ENCODE data around the gene PIAS4. TPM values are rescaled to one million over a fixed set of nuclear protein-coding genes. Genes with fewer than 3 reads are reported as not detected.

PIAS4 gene
- total RNA-seq, 5 donors from 2014 or later (not counting 1 experiment from before 2014, with no cell fraction given), result 21.8 to 42.6 (median 31.4) TPM

DNA sequence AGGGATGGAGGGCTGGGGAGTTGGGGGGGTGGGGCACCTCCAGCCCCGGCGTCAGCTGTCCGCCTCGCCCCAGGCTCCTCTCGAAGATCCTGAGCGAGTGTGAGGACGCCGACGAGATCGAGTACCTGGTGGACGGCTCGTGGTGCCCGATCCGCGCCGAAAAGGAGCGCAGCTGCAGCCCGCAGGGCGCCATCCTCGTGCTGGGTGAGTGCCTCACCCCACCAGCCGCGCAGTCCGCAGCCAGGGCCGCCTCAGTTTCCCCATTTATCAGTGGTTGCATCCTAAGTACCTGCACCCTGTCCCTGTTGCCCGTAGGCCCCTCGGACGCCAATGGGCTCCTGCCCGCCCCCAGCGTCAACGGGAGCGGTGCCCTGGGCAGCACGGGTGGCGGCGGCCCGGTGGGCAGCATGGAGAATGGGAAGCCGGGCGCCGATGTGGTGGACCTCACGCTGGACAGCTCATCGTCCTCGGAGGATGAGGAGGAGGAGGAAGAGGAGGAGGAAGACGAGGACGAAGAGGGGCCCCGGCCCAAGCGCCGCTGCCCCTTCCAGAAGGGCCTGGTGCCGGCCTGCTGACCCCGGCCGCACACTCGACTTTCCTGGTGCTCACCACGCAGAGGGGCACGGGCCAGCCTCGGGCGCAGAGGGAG, 29.9 kb downstream of the PIAS4 start:
- H3K27me3 ChIP-seq (replicated peaks in 1 of 2; ENCODE audit: control insufficient read depth in 2 of 2, extremely low read depth in 1 of 2, insufficient read depth in 2 of 2, low read length in 1 of 2), result no peaks in the 10 kb centered on the region
- Mint-ChIP-seq H3K9me3 (no peaks in the 10 kb centered on the region), H3K27ac (no peak overlapping the region), H3K36me3 (no peaks in the 10 kb centered on the region), H3K27me3 (no peaks in the 10 kb centered on the region), H3K4me1 (no peaks in the 10 kb centered on the region), H3K4me3 (no peak overlapping the region)
- no peak overlapping the region for H3K27ac ChIP-seq (ENCODE audit: low read length)
- DNase-seq (no peak), ATAC-seq (replicated peaks in 1 of 4) (no peak)
- 96% methylated on average over 39 of the region's 54 CpGs for WGBS (ENCODE audit: insufficient coverage)
- POLR2A ChIA-PET, result no interaction called here
- H3K4me1 ChIP-seq (ENCODE audit: control insufficient read depth in 1 of 2, extremely low read depth in 1 of 2, insufficient read depth in 2 of 2, low read length in 2 of 2), result no peaks in the 10 kb centered on the region
- CTCF ChIA-PET, result no interaction called here
- H3K9me3 ChIP-seq, result no peaks in the 10 kb centered on the region
- H3K36me3 ChIP-seq (ENCODE audit: control insufficient read depth in 2 of 2, extremely low read depth in 1 of 2, insufficient read depth in 1 of 2, low read length in 1 of 2), result peaks cover 24 to 27% of the 10 kb centered on the region in 2 donors
- H3K4me3 ChIP-seq (ENCODE audit: control insufficient read depth in 1 of 2, extremely low read depth in 1 of 2, low read length in 1 of 2), result no peak overlapping the region

DNA sequence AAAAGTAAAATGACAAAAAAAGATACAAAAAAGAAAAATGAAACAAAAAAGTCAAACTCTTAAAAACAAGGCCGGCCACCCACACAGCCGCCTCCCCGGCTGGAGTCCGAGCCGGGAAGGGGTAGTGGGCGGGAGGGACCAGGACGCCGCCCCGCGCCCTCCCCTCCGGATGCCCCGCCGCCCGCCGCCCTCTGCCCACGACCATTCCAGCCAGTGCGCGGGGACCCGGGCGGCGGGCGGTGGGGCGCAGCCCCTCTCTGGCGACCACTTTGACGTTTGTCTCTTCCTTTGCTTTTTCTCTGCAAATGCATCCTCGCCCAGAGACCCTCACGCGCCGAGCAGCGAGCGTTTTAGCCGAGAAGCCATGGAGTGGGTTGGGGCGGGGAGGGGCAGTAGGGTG, 30.5 kb downstream of the PIAS4 start:
- ChIA-PET CTCF (no interaction called here), POLR2A (no interaction called here)
- Histone ChIP-seq H3K4me1 (ENCODE audit: control insufficient read depth in 1 of 2, extremely low read depth in 1 of 2, insufficient read depth in 2 of 2, low read length in 2 of 2) (no peaks in the 10 kb centered on the region), H3K27me3 (replicated peaks in 1 of 2; ENCODE audit: control insufficient read depth in 2 of 2, extremely low read depth in 1 of 2, insufficient read depth in 2 of 2, low read length in 1 of 2) (no peaks in the 10 kb centered on the region), H3K36me3 (ENCODE audit: control insufficient read depth in 2 of 2, extremely low read depth in 1 of 2, insufficient read depth in 1 of 2, low read length in 1 of 2) (peaks cover 22 to 26% of the 10 kb centered on the region in 2 donors), H3K4me3 (ENCODE audit: control insufficient read depth in 1 of 2, extremely low read depth in 1 of 2, low read length in 1 of 2) (no peak overlapping the region), H3K9me3 (no peaks in the 10 kb centered on the region), H3K27ac (ENCODE audit: low read length) (no peak overlapping the region)
- WGBS (ENCODE audit: insufficient coverage), result 82% methylated on average over 11 of the region's 33 CpGs
- DNase-seq (no peak), ATAC-seq (replicated peaks in 1 of 4) (no peak)
- Mint-ChIP-seq H3K27ac (no peak overlapping the region), H3K36me3 (no peaks in the 10 kb centered on the region), H3K4me1 (no peaks in the 10 kb centered on the region), H3K9me3 (no peaks in the 10 kb centered on the region), H3K27me3 (no peaks in the 10 kb centered on the region), H3K4me3 (no peak overlapping the region)

GRCh38 chr19:4038661-4039423, 31.3 kb downstream of the PIAS4 start:
- no peaks in the 10 kb centered on the region for H3K36me3 Mint-ChIP-seq
- no peaks in the 10 kb centered on the region for H3K9me3 Mint-ChIP-seq
- Histone ChIP-seq H3K27ac (ENCODE audit: low read length) (no peak overlapping the region), H3K27me3 (replicated peaks in 1 of 2; ENCODE audit: control insufficient read depth in 2 of 2, extremely low read depth in 1 of 2, insufficient read depth in 2 of 2, low read length in 1 of 2) (no peaks in the 10 kb centered on the region), H3K36me3 (ENCODE audit: control insufficient read depth in 2 of 2, extremely low read depth in 1 of 2, insufficient read depth in 1 of 2, low read length in 1 of 2) (peaks cover 15 to 23% of the 10 kb centered on the region in 2 donors), H3K4me1 (ENCODE audit: control insufficient read depth in 1 of 2, extremely low read depth in 1 of 2, insufficient read depth in 2 of 2, low read length in 2 of 2) (peaks cover 0 to under 1% of the 10 kb centered on the region in 2 experiments), H3K4me3 (ENCODE audit: control insufficient read depth in 1 of 2, extremely low read depth in 1 of 2, low read length in 1 of 2) (no peak overlapping the region), H3K9me3 (no peaks in the 10 kb centered on the region)
- no peak overlapping the region for H3K27ac Mint-ChIP-seq
- ChIA-PET POLR2A (no interaction called here), CTCF (no interaction called here)
- no peak overlapping the region for H3K4me3 Mint-ChIP-seq
- no peak for DNase-seq
- no peak for ATAC-seq (replicated peaks in 1 of 4)
- no peaks in the 10 kb centered on the region for H3K27me3 Mint-ChIP-seq
- H3K4me1 Mint-ChIP-seq, result no peaks in the 10 kb centered on the region
- WGBS (ENCODE audit: insufficient coverage), result 94% methylated on average over 23 of the region's 40 CpGs

GRCh38 chr19:4042064-4042730, 34.7 kb downstream of the PIAS4 start:
- no peak overlapping the region for H3K27ac Mint-ChIP-seq
- ChIA-PET POLR2A (no interaction called here), CTCF (no interaction called here)
- H3K9me3 ChIP-seq, result no peaks in the 10 kb centered on the region
- H3K36me3 ChIP-seq (ENCODE audit: control insufficient read depth in 2 of 2, extremely low read depth in 1 of 2, insufficient read depth in 1 of 2, low read length in 1 of 2), result peaks cover 13 to 29% of the 10 kb centered on the region in 2 donors
- no peaks in the 10 kb centered on the region for H3K36me3 Mint-ChIP-seq
- no peak overlapping the region for H3K27ac ChIP-seq (ENCODE audit: low read length)
- peaks cover 8 to 10% (median 9%) of the 10 kb centered on the region in 3 donors for H3K4me1 Mint-ChIP-seq
- H3K4me3 ChIP-seq (ENCODE audit: control insufficient read depth in 1 of 2, extremely low read depth in 1 of 2, low read length in 1 of 2), result no peak overlapping the region
- H3K27me3 Mint-ChIP-seq, result no peaks in the 10 kb centered on the region
- DNase-seq, result no peak
- no peaks in the 10 kb centered on the region for H3K9me3 Mint-ChIP-seq
- H3K27me3 ChIP-seq (replicated peaks in 1 of 2; ENCODE audit: control insufficient read depth in 2 of 2, extremely low read depth in 1 of 2, insufficient read depth in 2 of 2, low read length in 1 of 2), result no peaks in the 10 kb centered on the region
- ATAC-seq (replicated peaks in 1 of 4), result no peak
- peaks cover 0 to 18% of the 10 kb centered on the region in 2 experiments for H3K4me1 ChIP-seq (ENCODE audit: control insufficient read depth in 1 of 2, extremely low read depth in 1 of 2, insufficient read depth in 2 of 2, low read length in 2 of 2)
- WGBS (ENCODE audit: insufficient coverage), result 90% methylated on average over 13 of the region's 14 CpGs
- no peak overlapping the region for H3K4me3 Mint-ChIP-seq

DNA sequence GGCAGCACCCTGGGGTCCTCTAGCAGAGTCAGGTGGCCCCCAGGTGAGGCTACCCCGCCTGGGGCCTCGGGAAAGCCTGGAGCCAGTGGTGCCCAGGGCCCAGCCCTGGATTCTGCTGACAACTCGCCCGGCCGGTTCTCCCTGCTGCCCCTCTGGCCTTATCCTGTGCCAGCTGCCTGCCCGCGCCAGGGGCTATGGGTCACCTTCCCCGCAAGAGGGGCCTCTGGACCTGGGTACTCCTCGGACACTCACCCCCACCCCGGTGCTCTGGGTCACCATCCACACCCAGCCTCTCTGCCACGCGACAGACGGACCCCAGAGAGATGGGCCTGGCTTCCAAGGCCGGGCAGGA, 35.2 kb downstream of the PIAS4 start:
- Histone ChIP-seq H3K27ac (ENCODE audit: low read length) (no peak overlapping the region), H3K27me3 (replicated peaks in 1 of 2; ENCODE audit: control insufficient read depth in 2 of 2, extremely low read depth in 1 of 2, insufficient read depth in 2 of 2, low read length in 1 of 2) (no peaks in the 10 kb centered on the region), H3K4me3 (ENCODE audit: control insufficient read depth in 1 of 2, extremely low read depth in 1 of 2, low read length in 1 of 2) (no peak overlapping the region), H3K9me3 (no peaks in the 10 kb centered on the region), H3K4me1 (ENCODE audit: control insufficient read depth in 1 of 2, extremely low read depth in 1 of 2, insufficient read depth in 2 of 2, low read length in 2 of 2) (peaks cover 0 to 18% of the 10 kb centered on the region in 2 experiments), H3K36me3 (ENCODE audit: control insufficient read depth in 2 of 2, extremely low read depth in 1 of 2, insufficient read depth in 1 of 2, low read length in 1 of 2) (peaks cover 8 to 24% of the 10 kb centered on the region in 2 donors)
- Mint-ChIP-seq H3K27me3 (no peaks in the 10 kb centered on the region), H3K36me3 (no peaks in the 10 kb centered on the region), H3K4me3 (no peak overlapping the region), H3K4me1 (peaks cover 8 to 10% (median 9%) of the 10 kb centered on the region in 3 donors), H3K27ac (no peak overlapping the region), H3K9me3 (no peaks in the 10 kb centered on the region)
- WGBS (ENCODE audit: insufficient coverage), result 90% methylated on average over 11 of the region's 14 CpGs
- POLR2A ChIA-PET, result no interaction called here
- DNase-seq (no peak), ATAC-seq (replicated peaks in 1 of 4) (no peak)
- CTCF ChIA-PET, result no interaction called here

DNA sequence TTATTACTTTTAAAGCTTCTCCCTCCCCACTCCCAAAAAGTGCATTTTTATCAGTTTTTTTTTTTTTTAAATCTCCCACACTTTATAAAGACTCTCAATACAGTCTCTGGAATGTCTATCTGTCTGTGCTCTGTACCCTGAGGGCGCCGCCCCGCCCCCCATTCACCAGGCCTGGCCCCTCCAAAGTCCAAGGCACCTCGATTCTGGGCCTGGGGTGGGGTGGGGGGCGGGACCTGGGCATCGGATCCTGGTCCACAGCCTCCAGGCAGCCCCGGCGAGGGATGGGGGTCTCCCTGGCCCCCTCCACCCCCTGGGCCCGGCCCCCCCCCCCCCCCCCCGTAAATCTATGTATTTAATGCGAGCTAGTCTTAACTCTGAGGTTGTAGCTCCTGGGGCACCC, 35.9 kb downstream of the PIAS4 start:
- Histone ChIP-seq H3K36me3 (ENCODE audit: control insufficient read depth in 2 of 2, extremely low read depth in 1 of 2, insufficient read depth in 1 of 2, low read length in 1 of 2) (peaks cover 7 to 27% of the 10 kb centered on the region in 2 donors), H3K27ac (ENCODE audit: low read length) (no peak overlapping the region), H3K4me3 (ENCODE audit: control insufficient read depth in 1 of 2, extremely low read depth in 1 of 2, low read length in 1 of 2) (no peak overlapping the region), H3K27me3 (replicated peaks in 1 of 2; ENCODE audit: control insufficient read depth in 2 of 2, extremely low read depth in 1 of 2, insufficient read depth in 2 of 2, low read length in 1 of 2) (no peaks in the 10 kb centered on the region), H3K4me1 (ENCODE audit: control insufficient read depth in 1 of 2, extremely low read depth in 1 of 2, insufficient read depth in 2 of 2, low read length in 2 of 2) (peaks cover 0 to 22% of the 10 kb centered on the region in 2 experiments), H3K9me3 (no peaks in the 10 kb centered on the region)
- Mint-ChIP-seq H3K36me3 (no peaks in the 10 kb centered on the region), H3K27me3 (no peaks in the 10 kb centered on the region), H3K4me3 (no peak overlapping the region), H3K9me3 (no peaks in the 10 kb centered on the region), H3K4me1 (peaks cover 8 to 10% (median 9%) of the 10 kb centered on the region in 3 donors), H3K27ac (no peak overlapping the region)
- no CpG with 5 or more reads among the region's 11 CpGs for WGBS (ENCODE audit: insufficient coverage)
- POLR2A ChIA-PET, result interaction anchor here in 1 of 2 donors (0.6 kb wide), 1 partner anchor 1245 kb away, joined by 4 read pairs; no protein-coding TSS in a partner anchor
- DNase-seq (no peak), ATAC-seq (replicated peaks in 1 of 4) (no peak)
- CTCF ChIA-PET, result no interaction called here

Data from T-cell (primary cell).